ENCODE measurements around the gene VIPR2.

Gene VIPR2

GRCh38 chr7:159109653-159110035 is 35.0 kb downstream of the VIPR2 start:
- H3K27ac ChIP-seq, result no peak overlapping the region
- H3K4me3 ChIP-seq (ENCODE audit: low read depth, low read length), result no peak overlapping the region
- no peaks in the 10 kb centered on the region for H3K27me3 ChIP-seq (ENCODE audit: insufficient read depth, low read depth, severe bottlenecking)
- no peaks in the 10 kb centered on the region for H3K9me3 ChIP-seq (ENCODE audit: severe bottlenecking)
- no peak for TF ChIP-seq CTCF (IDR thresholded peaks at IDR 0.05; ENCODE audit: low read depth, low read length)
- H3K36me3 ChIP-seq, result no peaks in the 10 kb centered on the region
- DNase-seq, result no peak

- no peak overlapping the region for H3K27ac ChIP-seq
- H3K27me3 ChIP-seq (ENCODE audit: insufficient read depth, low read depth, severe bottlenecking), result no peaks in the 10 kb centered on the region
- H3K36me3 ChIP-seq, result no peaks in the 10 kb centered on the region
- no peaks in the 10 kb centered on the region for H3K9me3 ChIP-seq (ENCODE audit: severe bottlenecking)
- H3K4me3 ChIP-seq (ENCODE audit: low read depth, low read length), result no peak overlapping the region
- TF ChIP-seq CTCF (IDR thresholded peaks at IDR 0.05; ENCODE audit: low read depth, low read length), result no peak
- DNase-seq, result no peak
These were observed 35.6 kb downstream of the VIPR2 start for GRCh38 chr7:159108941-159109652.

- DNase-seq, result no peak
- Histone ChIP-seq H3K36me3 (no peaks in the 10 kb centered on the region), H3K9me3 (ENCODE audit: severe bottlenecking) (no peaks in the 10 kb centered on the region), H3K4me3 (ENCODE audit: low read depth, low read length) (no peak overlapping the region), H3K27me3 (ENCODE audit: insufficient read depth, low read depth, severe bottlenecking) (no peaks in the 10 kb centered on the region), H3K27ac (no peak overlapping the region)
- no peak for TF ChIP-seq CTCF (IDR thresholded peaks at IDR 0.05; ENCODE audit: low read depth, low read length)
These were observed 36.2 kb downstream of the VIPR2 start for GRCh38 chr7:159108491-159108890.

- no peak for DNase-seq
- H3K27me3 ChIP-seq (ENCODE audit: insufficient read depth, low read depth, severe bottlenecking), result no peaks in the 10 kb centered on the region
- H3K27ac ChIP-seq, result no peak overlapping the region
- no peaks in the 10 kb centered on the region for H3K36me3 ChIP-seq
- no peaks in the 10 kb centered on the region for H3K9me3 ChIP-seq (ENCODE audit: severe bottlenecking)
- H3K4me3 ChIP-seq (ENCODE audit: low read depth, low read length), result no peak overlapping the region
- no peak for TF ChIP-seq CTCF (IDR thresholded peaks at IDR 0.05; ENCODE audit: low read depth, low read length)
These were observed 37.3 kb downstream of the VIPR2 start for GRCh38 chr7:159107161-159107892.

- DNase-seq, result peak; percentile 67
- no peak for TF ChIP-seq CTCF (IDR thresholded peaks at IDR 0.05; ENCODE audit: low read depth, low read length)
- no peaks in the 10 kb centered on the region for H3K36me3 ChIP-seq
- no peaks in the 10 kb centered on the region for H3K27me3 ChIP-seq (ENCODE audit: insufficient read depth, low read depth, severe bottlenecking)
- H3K9me3 ChIP-seq (ENCODE audit: severe bottlenecking), result no peaks in the 10 kb centered on the region
- H3K4me3 ChIP-seq (ENCODE audit: low read depth, low read length), result no peak overlapping the region
- H3K27ac ChIP-seq, result no peak overlapping the region
These were observed 38.5 kb downstream of the VIPR2 start for GRCh38 chr7:159105832-159106811.

All from WERI-Rb-1 (cell line).